ENCODE data around the gene RHOT2. TPM values are rescaled to one million over a fixed set of nuclear protein-coding genes. Genes with fewer than 3 reads are reported as not detected.

RHOT2 gene
- total and polyA plus RNA-seq, 2 donors (not counting 3 experiments of a cell fraction or from before 2014, with no cell fraction given) = 106 to 139 TPM

GRCh38 chr16:628321-629061, 39.4 kb upstream of the RHOT2 start:
- no peaks in the 10 kb centered on the region for H3K79me2 ChIP-seq (ENCODE audit: control insufficient read depth, insufficient read depth, low read length)
- TF ChIP-seq GATA2 (IDR thresholded peaks at IDR 0.05; ENCODE audit: insufficient read depth, insufficient read length, low read depth, low read length) (no peak), MYC (IDR thresholded peaks at IDR 0.05; ENCODE audit: low read depth, low read length) (no peak), CTCF (IDR thresholded peaks at IDR 0.05; ENCODE audit: extremely low read depth in 1 of 2, insufficient read depth in 1 of 2, low read depth in 1 of 2, low read length in 2 of 2) (no peak), EZH2 (IDR thresholded peaks at IDR 0.05; ENCODE audit: borderline replicate concordance, low read depth, low read length, severe bottlenecking) (no peak), POLR2A (IDR thresholded peaks at IDR 0.05; ENCODE audit: low read depth, low read length) (no peak), FOS (IDR thresholded peaks at IDR 0.05; ENCODE audit: borderline replicate concordance, insufficient read depth, low read length) (no peak), POLR2AphosphoS5 (IDR thresholded peaks at IDR 0.05; ENCODE audit: insufficient read depth, low read depth, low read length) (no peak), MAX (IDR thresholded peaks at IDR 0.05; ENCODE audit: insufficient read depth, insufficient read length) (no peak), JUN (IDR thresholded peaks at IDR 0.05; ENCODE audit: borderline replicate concordance, insufficient read depth, insufficient read length, low read depth) (no peak)
- H3K4me3 ChIP-seq (replicated peaks in 1 of 3; ENCODE audit: insufficient read depth in 1 of 3, low read depth in 1 of 3, low read length in 3 of 3) = no peak overlapping the region
- H3K36me3 ChIP-seq (ENCODE audit: control insufficient read depth in 2 of 2, extremely low read depth in 1 of 2, insufficient read depth in 2 of 2, low read length in 2 of 2) = peaks cover 0 to 5% of the 10 kb centered on the region in 2 experiments
- dilution Hi-C loops (cut with MboI; ENCODE audit: extremely low pct_ligation_motif_present, low sequenced_read_pairs) (no loop called here), intact Hi-C loops (cut with micrococcal nuclease) (no loop called here)
- FAIRE-seq (no peak), DNase-seq (ENCODE audit: low read depth, low spot score) (no peak)
- no peak overlapping the region for H2AFZ ChIP-seq (ENCODE audit: low read depth, low read length)
- H4K20me1 ChIP-seq (replicated peaks; ENCODE audit: control insufficient read depth, extremely low read depth, insufficient read depth, low read length) = no peaks in the 10 kb centered on the region
- no TSS peak for BruUV-seq (replicated peaks)
- ChIA-PET CTCF (no interaction called here), POLR2A (no interaction called here)
- H3K27ac ChIP-seq (ENCODE audit: insufficient read depth, low read depth, low read length) = no peak overlapping the region
- H3K9ac ChIP-seq (replicated peaks; ENCODE audit: extremely low read depth, insufficient read depth, low read length) = no peak overlapping the region
- no peaks in the 10 kb centered on the region for H3K9me1 ChIP-seq (replicated peaks; ENCODE audit: control insufficient read depth, extremely low read depth, insufficient read depth, low read length)
- H3K27me3 ChIP-seq (ENCODE audit: control insufficient read depth in 2 of 2, insufficient read depth in 2 of 2, low read length in 2 of 2) = no peaks in the 10 kb centered on the region
- no peak overlapping the region for H3K4me2 ChIP-seq (ENCODE audit: insufficient read depth, low read length)
- H3K9me3 ChIP-seq (replicated peaks; ENCODE audit: control insufficient read depth, insufficient read depth, low read length) = no peaks in the 10 kb centered on the region
- peaks cover 3% of the 10 kb centered on the region for H3K4me1 ChIP-seq (ENCODE audit: control insufficient read depth, extremely low read depth, insufficient read depth, low read length)

Data from endothelial cell of umbilical vein (primary cell).